ENCODE data around the gene NEXN. TPM values are rescaled to one million over a fixed set of nuclear protein-coding genes. Genes with fewer than 3 reads are reported as not detected.

The NEXN gene
- total and polyA plus RNA-seq, 5 experiments from 2014 or later: 0.26 to 1.7 (median 0.36) TPM

DNA sequence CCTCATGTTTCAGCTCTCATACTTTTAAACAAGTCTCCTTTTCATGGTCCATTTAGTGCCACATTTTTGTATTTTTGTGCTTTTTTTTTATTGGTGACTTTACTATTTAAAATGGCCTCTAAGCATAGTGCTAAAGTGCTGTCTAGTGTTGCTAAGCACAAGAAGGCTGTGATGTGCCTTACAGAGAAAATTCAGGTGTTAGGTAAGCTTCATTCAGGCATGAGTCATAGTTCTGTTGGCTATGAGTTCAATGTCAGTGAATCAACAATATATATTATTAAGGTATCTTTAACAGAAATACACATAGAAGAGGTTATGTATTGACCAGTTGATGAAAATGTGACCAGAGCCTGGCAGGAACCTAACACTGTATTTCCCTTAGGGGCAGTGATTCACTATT is 103.2 kb downstream of the NEXN start:
- POLR2A ChIA-PET: interaction anchor here (0.6 to 0.8 kb wide), 2 partner anchors 11 to 67 kb away, joined by 3 to 4 read pairs; no protein-coding TSS in a partner anchor
- no peak for ATAC-seq
- peaks cover 0 to 15% (median 8%) of the 10 kb centered on the region in 3 donors for H3K36me3 Mint-ChIP-seq
- H3K4me3 Mint-ChIP-seq: no peak overlapping the region
- H3K9me3 Mint-ChIP-seq: no peaks in the 10 kb centered on the region
- no peak overlapping the region for H3K27ac Mint-ChIP-seq
- H3K27me3 Mint-ChIP-seq: no peaks in the 10 kb centered on the region
- peaks cover 9 to 37% (median 17%) of the 10 kb centered on the region in 4 donors for H3K4me1 Mint-ChIP-seq
- no peak for DNase-seq

Other genes with a start within 250 kb of the NEXN start
- 10 to 100 TPM; 73.2 to 73.5 TPM for gene ZZZ3, start 206.0 kb upstream of the NEXN start, total RNA-seq
- gene ZZZ3, start 206.0 kb upstream of the NEXN start, polyA plus RNA-seq: 10 to 100 TPM; 35.6 to 45.1 (median 36.5) TPM
- 100 to 1,000 TPM; 103 to 104 TPM for gene USP33, start 128.8 kb upstream of the NEXN start, total RNA-seq
- gene USP33, start 128.8 kb upstream of the NEXN start, polyA plus RNA-seq: 10 to 100 TPM; 35.3 to 37.6 (median 35.8) TPM
- gene MIGA1, start 109.0 kb upstream of the NEXN start, total RNA-seq: 10 to 100 TPM; 21.4 to 22.2 TPM
- gene MIGA1, start 109.0 kb upstream of the NEXN start, polyA plus RNA-seq: 10 to 100 TPM in 1 of 3 donors, 1 to 10 TPM in 2; 7.1 to 11.8 (median 8.8) TPM
- gene FUBP1, start 90.4 kb downstream of the NEXN start, total RNA-seq: 100 to 1,000 TPM; 241 to 249 TPM
- gene FUBP1, start 90.4 kb downstream of the NEXN start, polyA plus RNA-seq: 10 to 100 TPM; 47.8 to 54.5 (median 49.0) TPM
- gene DNAJB4, start 116.3 kb downstream of the NEXN start, total RNA-seq: 10 to 100 TPM; 16.9 to 23.0 TPM
- gene DNAJB4, start 116.3 kb downstream of the NEXN start, polyA plus RNA-seq: 1 to 10 TPM; 3.7 to 6.3 (median 5.8) TPM
- gene GIPC2, start 157.3 kb downstream of the NEXN start, total RNA-seq: under 1 TPM; 0.26 to 0.52 TPM
- gene GIPC2, start 157.3 kb downstream of the NEXN start, polyA plus RNA-seq: under 1 TPM; 0.05 to 0.39 (median 0.18) TPM